Fibroblast of mammary gland (primary cell): ENCODE data around the gene ANXA2R.
A peak's percentile ranks its signal among the peaks of the same experiment; 100 is the strongest.

Experiments
- DNase-seq: peaks from one replicate; pipeline ENCODE4 v3.0.0-alpha.2; 2010; ENCODE audit warnings: low read depth
- H3K4me3 ChIP-seq: 2 replicates; pipeline ENCODE4 v1.5.1; 2011; ENCODE audit warnings: low read depth, mild to moderate bottlenecking, low read length, moderate library complexity; ENCODE audit not compliant: control insufficient read depth
- TF ChIP-seq, protein P1 (sequence below): conservative IDR thresholded peaks from 2 replicates; pipeline ENCODE4 v1.5.1; 2011; ENCODE audit warnings: low read depth, low read length, inconsistent platforms; ENCODE audit not compliant: control insufficient read depth, insufficient read depth

ANXA2R gene

GRCh38 chr5:43046474-43046873 is 6.4 kb upstream of the ANXA2R start:
- TF ChIP-seq, protein P1, sequence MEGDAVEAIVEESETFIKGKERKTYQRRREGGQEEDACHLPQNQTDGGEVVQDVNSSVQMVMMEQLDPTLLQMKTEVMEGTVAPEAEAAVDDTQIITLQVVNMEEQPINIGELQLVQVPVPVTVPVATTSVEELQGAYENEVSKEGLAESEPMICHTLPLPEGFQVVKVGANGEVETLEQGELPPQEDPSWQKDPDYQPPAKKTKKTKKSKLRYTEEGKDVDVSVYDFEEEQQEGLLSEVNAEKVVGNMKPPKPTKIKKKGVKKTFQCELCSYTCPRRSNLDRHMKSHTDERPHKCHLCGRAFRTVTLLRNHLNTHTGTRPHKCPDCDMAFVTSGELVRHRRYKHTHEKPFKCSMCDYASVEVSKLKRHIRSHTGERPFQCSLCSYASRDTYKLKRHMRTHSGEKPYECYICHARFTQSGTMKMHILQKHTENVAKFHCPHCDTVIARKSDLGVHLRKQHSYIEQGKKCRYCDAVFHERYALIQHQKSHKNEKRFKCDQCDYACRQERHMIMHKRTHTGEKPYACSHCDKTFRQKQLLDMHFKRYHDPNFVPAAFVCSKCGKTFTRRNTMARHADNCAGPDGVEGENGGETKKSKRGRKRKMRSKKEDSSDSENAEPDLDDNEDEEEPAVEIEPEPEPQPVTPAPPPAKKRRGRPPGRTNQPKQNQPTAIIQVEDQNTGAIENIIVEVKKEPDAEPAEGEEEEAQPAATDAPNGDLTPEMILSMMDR, result no peak

GRCh38 chr5:43045236-43045635 is 5.1 kb upstream of the ANXA2R start:
- H3K4me3 ChIP-seq, result no peak overlapping the region
- DNase-seq, result no peak
- TF ChIP-seq, protein P1, result no peak

More at GRCh38 chr5:43046474-43046873, 6.4 kb upstream of the ANXA2R start:
- no peak for DNase-seq
- no peak overlapping the region for H3K4me3 ChIP-seq

DNA sequence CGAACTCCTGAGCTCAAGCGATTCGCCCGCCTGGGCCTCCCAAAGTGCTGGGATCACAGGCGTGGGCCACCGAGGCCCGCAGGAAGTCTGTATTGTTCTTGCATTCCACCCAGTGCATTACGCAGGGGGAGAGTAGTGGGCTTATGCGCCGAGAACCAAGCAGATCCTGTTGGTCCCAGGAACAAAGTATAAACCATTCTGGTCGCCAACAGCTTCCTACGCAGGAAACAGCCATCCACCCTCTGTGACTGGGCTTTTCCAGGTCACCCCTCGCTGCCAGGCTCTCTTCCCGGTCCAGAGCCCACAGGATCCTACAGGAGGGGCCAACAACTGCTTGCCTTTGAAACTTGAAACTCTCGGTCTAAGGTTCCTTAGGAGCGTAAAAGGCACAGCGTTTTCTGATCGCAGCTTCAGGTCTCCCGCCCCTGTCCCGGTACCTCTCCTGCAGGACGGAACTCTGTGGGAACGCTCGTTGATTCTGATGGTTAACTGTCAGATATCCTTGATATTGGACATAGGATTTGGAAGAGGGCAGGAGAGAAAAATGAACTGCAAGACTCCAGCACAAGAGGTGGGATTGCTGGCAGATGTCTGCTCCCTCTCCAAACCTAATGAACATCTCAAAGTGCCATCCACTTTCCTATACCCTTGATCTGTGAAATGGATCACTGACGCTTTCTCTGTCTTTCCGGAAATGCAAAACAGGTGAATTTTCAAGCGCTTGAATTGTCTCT is 4.2 kb upstream of the ANXA2R start:
- peak; percentile 60 for DNase-seq
- peak overlapping the region; percentile 41 for H3K4me3 ChIP-seq
- TF ChIP-seq, protein P1, result no peak

DNA sequence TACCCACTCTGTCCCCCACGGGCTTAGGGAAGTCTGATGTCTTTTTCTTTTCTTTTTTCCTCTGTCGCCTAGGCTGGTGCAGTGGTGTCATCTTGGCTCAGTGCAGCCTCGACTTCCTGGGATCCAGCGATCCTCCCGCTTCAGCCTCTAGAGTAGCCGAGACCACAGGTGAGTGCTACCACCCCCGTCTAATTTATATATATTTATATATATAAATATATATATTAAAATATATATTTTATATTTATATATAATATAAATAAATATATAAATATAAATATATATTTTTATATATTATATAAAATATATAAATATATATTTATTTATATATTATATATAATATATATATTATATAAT is 3.3 kb upstream of the ANXA2R start:
- no peak for DNase-seq

DNA sequence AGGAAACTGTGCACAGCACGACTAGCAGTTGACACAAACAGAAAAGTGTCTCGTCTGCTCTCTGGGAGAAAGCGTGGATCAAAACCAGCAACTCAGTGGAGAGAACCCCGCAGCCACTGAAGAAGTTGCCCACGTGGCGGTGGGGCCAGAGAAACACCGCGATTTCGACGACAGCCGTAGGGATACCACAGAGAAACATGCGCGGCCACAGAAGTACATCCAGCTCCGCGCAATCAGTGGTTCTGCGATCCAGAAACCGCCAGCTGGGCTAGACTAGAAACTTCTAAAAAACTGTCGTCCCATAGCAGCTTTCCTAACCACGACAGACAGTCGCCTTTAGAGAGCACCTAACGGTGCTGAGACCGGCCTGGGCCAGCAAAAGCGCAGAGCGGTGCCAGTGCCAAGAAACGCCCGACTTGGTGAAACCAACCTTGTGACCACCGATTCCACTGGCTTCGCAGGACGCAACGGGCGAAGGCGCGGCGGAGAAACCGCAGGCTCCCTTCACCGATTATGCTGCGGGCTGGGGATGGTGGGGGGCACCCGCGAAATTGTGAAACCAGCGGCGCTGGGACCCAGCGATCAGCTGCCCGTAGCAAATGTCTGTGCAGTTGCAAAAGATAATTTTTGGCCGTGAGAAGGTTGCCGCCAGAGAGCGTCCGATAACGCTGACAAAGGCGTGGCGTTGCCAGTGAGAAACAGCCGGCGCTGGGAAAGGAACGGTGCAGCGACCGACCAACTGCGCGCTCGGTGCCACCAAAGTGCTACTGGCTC is 2.7 kb upstream of the ANXA2R start:
- peak; percentile 69 for DNase-seq
- H3K4me3 ChIP-seq, result peak overlapping the region; percentile 57
- TF ChIP-seq, protein P1, result no peak

More for the DNA sequence above, 3.3 kb upstream of the ANXA2R start:
- H3K4me3 ChIP-seq, result peak overlapping the region; percentile 57
- TF ChIP-seq, protein P1, result no peak

DNA sequence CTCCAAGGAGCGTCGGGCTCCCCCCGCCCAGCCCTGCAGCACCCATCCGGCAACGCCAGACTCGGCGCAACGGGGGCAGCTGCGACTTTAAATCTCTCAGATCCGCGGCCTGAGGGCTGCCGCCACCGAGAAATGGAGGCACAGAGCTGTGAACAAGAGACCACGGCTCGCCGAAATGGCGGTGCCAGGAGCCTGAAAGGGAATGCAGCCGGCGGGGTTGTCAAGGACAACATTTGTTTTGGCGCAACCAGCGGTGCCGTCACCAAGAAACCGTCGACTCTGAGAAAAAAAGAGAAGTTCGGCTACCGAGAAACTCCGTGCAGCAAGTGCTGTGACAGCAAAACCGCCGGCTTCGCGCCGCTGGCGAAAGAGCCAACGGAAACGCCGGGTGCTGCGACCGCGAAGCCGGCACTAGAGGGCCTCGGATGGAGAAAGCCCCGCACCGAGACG is 2.1 kb upstream of the ANXA2R start:
- DNase-seq, result peak; percentile 71
- TF ChIP-seq, protein P1, result no peak

More for the DNA sequence above, 2.1 kb upstream of the ANXA2R start:
- peak overlapping the region; percentile 57 for H3K4me3 ChIP-seq
